Activated effector memory CD4-positive, alpha-beta T cell treated with anti-CD3 and anti-CD28 coated beads, Interleukin-2, amount 50 U/mL, for 16 hours (primary cell): ENCODE measurements around the gene TBXA2R.

Experiments used
- DNase-seq: peaks from one replicate; pipeline ENCODE4 v3.0.0-alpha.2; 2020

TBXA2R gene

GRCh38 chr19:3550947-3551791, 55.5 kb downstream of the TBXA2R start:
- no peak for DNase-seq

- no peak for DNase-seq
Measured at GRCh38 chr19:3549816-3550215, 56.9 kb downstream of the TBXA2R start.

- no peak for DNase-seq
Measured at GRCh38 chr19:3548606-3549005, 58.1 kb downstream of the TBXA2R start.

- DNase-seq, result no peak
Measured at GRCh38 chr19:3547767-3548282, 58.9 kb downstream of the TBXA2R start.

- DNase-seq, result peak; percentile 78
Measured at GRCh38 chr19:3547301-3547731, 59.4 kb downstream of the TBXA2R start.

GRCh38 chr19:3546119-3546518, 60.6 kb downstream of the TBXA2R start:
- DNase-seq, result no peak

GRCh38 chr19:3545669-3546034, 61.0 kb downstream of the TBXA2R start:
- no peak for DNase-seq

GRCh38 chr19:3544742-3545668, 61.7 kb downstream of the TBXA2R start:
- peak; percentile 93 for DNase-seq
